ENCODE data around the gene JAKMIP1. TPM values are rescaled to one million over a fixed set of nuclear protein-coding genes. Genes with fewer than 3 reads are reported as not detected.

Gene JAKMIP1
- total RNA-seq, 1 experiment from 2014 or later = not detected

DNA sequence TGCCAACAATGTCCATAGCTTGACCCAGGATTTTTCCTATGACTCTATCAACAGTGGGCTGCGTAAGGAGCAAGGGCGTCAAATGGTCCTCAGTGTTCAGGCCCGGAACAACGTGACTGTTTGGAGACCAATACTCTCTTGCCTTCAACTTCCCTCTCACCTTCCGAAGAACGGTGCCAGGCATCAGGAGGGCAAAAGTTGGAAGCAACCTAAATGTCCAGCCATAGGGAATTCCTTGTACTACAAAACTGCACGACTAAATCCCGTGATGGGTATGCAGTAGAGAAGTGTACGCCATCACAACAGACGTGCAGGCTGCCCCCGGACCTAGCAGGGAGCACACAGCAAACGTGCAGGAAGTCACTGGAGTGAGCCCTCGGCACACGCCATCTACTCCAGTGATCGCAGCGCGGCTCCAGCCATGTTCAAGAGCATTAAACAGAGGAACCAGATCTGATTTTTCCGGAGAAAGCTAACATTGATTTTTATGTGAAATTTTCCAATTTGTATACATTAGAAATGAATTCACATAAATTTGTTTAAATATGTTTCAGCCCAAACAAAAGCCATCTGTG is 79.0 kb downstream of the JAKMIP1 start:
- no peak for DNase-seq (ENCODE audit: low read depth)

- DNase-seq (ENCODE audit: low read depth) = no peak
These were observed 80.0 kb downstream of the JAKMIP1 start for GRCh38 chr4:6120361-6120760.

DNA sequence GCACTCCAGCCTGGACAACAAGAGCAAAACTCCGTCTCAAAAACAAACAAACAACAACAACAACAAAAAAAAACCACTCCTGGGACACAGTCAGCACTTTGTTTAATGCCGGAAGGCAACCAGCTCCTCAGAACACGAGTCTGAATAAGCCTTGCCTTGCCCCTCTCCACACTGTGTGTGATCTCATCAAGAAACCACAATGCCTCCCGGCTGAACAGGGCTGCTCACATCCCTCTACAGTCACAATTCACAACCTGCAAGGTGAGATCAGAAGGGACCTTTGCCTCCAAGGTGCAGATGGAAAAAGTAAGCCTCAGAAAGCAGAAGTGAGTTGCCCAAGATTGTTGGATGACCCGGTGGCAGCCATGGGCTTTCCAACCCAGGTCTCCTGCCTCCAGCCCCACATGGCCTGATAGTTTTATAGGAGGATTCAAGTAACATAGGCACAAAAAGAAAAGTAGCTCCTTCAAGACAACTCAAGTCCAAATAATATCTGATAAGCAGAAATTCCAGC is 80.8 kb downstream of the JAKMIP1 start:
- no peak for DNase-seq (ENCODE audit: low read depth)

GRCh38 chr4:6118201-6118600 is 82.1 kb downstream of the JAKMIP1 start:
- no peak for DNase-seq (ENCODE audit: low read depth)

DNA sequence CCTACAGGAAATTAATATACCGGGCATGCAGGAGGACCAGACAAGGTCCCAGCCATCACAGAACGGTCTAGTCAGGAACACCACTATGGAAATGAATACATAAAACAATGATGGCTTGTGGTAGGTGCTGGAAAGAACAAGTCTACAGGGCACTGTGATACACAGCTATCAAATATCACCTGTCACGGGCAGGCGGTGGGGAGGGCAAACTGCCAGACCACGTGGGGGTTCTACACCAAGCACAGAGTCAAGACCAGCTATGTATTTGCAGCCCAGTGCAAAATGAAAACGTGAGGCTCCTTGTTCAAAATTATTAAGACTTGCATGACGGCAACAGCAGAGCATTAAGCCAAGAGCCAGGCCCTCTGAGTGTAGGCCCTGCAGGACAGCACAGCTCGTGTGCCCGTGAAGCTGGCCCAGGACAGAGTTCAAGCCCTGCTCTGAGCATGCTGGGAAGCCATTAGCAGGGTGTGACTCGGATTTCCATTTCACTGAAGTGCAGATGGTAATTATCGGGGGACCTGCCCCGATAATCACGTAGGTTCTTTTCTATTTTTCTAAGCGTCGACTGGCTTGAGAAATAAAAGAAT is 83.6 kb downstream of the JAKMIP1 start:
- DNase-seq (ENCODE audit: low read depth) = no peak

DNA sequence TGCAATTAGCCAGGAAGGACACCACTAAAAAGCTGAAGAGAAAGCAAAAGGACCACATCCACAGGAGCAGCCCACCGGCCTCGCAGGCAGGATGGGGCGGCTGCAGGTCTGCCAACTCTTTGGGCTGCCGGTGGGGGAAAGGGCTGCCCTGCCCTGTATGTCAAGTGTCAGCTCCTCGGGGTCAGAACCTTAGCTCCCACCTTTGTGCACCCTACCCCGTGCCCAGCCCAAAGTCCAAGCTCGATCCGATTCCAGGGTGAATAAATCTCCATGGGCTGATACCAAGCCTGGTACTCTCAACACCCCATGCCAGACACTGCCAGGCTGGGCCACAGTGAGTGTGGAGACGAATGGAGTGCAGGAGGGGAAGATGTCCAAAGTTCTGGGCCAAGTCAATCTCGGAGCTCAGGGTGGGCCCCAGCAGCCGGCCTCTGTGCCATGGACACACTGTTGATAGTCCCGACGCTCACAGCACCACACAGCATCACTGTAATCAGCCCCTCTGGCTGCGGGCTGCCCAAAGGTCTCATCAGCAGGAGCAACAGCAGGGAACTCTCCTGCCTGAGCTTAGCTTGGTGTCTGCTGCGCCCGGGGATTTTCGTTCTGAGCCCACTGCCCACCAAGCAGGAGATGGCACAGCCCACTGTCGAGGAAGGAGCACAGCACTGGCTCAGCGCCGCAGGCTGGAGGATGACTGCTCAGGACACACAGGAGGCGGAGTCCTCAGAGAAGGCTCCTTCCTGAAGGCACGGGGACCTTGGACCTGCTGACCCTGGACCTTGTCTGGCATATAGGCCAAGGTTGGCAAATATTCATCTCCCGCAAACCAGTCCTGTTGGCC is 84.4 kb downstream of the JAKMIP1 start:
- DNase-seq (ENCODE audit: low read depth) = no peak

GRCh38 chr4:6115342-6115741 is 85.0 kb downstream of the JAKMIP1 start:
- no peak for DNase-seq (ENCODE audit: low read depth)

DNA sequence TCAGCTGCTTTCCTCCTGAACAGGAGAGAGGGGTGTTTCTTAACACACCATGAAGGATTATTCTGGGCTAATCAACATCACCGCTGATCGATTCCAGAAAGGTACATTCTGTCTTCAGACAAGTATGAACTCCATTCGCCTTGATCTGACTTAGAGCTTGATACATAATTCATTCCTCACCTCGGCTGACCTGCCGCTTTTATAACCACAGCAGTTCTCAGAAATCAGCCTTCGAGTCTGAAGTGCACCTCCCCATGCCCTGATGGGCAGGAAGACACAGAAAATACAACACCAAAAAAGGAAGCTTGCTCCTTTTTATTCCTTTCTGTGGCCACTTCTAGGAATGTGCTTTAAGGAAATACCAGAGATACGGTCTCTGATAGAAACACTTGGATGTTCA is 85.7 kb downstream of the JAKMIP1 start:
- DNase-seq (ENCODE audit: low read depth) = no peak

- no peak for DNase-seq (ENCODE audit: low read depth)
These were observed 86.2 kb downstream of the JAKMIP1 start for GRCh38 chr4:6114181-6114580.

DNA sequence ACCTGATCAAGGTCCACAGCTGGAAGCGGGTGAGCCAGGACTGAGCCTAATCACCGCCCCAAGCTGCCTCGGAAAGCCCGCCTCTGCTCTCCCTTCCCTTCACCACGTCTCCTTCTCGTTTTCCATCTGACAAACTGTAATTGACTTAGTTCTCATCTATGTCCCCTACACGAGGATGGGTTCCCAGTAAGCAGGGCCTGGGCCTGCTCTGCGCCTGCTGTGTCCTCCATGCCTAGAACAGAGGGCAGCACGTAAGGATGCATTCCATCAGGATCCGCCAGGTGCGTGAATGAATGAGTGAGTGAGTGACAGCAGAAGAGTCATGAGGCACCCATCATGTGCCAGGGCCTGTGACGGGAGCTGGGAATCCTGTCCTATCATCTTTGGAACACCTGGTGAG is 86.7 kb downstream of the JAKMIP1 start:
- no peak for DNase-seq (ENCODE audit: low read depth)

DNA sequence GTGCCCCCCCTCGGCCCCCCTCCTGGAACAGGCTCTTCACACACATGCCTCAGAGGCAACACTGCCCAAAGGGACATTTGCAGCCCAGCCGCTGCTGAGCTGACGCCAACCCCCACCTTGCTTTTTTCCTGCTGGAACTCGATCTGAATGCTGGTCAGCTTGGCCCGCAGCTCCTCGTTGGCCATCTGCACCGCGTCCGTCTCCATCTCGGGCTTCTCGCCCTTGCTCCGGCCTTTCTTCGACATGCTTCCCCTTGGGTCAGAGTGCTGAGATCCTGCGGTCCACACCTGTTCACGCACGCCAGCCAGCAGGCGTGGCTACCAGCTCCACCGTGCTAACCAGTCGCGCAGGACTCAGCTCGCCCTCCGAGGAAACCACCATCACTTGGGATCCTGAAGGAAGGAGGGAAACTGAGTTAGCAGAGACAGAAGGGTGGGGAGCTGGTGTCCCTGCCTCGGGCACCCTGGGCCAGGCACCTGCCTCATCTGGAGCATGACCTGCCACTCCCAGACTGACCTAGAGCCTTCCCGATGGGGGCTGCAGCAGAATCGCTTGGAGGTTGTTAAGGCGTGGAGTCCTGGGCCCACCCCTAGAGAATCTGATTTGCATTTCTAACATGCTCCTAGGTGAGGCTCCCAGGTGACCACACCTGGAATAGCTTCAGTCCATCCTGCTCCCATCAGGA is 87.6 kb downstream of the JAKMIP1 start:
- no peak for DNase-seq (ENCODE audit: low read depth)

DNA sequence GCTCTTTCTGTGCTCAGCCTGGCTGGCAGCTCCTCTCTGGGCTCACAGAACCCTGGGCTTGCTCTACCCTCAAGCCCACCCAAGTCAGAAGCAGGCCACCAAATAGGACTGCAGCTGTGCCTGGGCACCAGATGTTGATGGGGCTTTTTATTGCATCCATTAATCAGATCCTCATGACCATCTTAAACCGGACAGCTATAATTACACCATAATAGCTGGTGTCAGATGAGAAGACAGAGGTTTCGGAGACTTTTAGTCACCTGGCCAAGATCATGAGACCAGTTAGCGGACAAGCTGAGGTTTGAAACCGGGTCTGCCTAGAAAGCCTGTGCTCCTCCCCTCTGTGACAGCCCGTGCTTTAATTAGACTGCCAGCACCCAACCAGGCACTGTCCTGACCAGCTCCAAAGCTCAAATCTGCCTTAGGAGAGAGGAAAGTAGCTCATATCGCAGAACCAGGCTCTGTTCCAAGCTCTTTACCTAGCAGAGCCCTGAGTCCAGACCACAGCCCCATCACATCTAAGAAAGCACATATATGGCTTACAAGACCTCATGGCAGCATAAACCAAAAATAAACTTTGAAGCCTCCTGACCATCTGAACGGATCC is 88.9 kb downstream of the JAKMIP1 start:
- no peak for DNase-seq (ENCODE audit: low read depth)

GRCh38 chr4:6110681-6111353 is 89.5 kb downstream of the JAKMIP1 start:
- no peak for DNase-seq (ENCODE audit: low read depth)

GRCh38 chr4:6109842-6110560 is 90.3 kb downstream of the JAKMIP1 start:
- no peak for DNase-seq (ENCODE audit: low read depth)

DNA sequence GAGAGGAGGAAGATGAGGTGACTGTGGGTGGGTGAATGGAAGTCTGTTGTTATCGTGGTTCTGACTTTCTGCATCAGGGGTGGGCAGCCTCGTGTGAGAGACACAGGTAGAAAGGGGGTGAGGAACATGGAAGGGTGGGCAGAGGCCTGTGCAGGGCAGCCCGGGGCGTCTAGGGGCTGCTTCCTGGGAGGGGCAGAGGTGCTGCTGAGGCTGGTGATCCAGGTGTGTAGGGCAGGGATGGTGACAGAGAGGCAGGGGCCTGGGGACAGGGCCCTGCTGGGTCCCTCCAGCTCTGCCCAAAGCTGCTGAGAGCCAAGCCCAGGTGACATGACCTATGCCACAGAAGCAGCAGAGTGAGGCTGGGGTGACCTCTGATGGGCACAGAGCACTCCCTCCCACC is 92.5 kb downstream of the JAKMIP1 start:
- DNase-seq (ENCODE audit: low read depth) = no peak

- no peak for DNase-seq (ENCODE audit: low read depth)
These were observed 93.1 kb downstream of the JAKMIP1 start for GRCh38 chr4:6107114-6107791.

DNA sequence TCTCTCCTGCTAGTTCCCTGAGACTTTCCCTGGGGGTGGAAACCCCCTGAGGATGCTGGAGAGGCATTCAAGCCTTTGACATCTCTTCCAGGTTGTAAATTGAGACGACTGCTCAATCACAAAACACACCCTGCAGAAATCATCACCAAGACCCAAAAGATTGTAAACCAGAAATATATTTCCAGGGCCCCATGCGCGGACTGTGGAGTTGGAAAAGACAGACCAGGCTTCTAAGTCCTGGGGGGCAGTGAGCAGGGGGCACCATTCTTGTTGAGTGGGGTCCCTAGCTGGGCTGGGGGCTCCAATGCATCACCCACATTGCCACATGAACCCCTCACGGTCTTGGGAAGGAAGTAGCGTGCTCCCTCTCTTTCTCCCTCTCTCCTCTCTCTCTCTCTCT is 94.2 kb downstream of the JAKMIP1 start:
- DNase-seq (ENCODE audit: low read depth) = no peak

DNA sequence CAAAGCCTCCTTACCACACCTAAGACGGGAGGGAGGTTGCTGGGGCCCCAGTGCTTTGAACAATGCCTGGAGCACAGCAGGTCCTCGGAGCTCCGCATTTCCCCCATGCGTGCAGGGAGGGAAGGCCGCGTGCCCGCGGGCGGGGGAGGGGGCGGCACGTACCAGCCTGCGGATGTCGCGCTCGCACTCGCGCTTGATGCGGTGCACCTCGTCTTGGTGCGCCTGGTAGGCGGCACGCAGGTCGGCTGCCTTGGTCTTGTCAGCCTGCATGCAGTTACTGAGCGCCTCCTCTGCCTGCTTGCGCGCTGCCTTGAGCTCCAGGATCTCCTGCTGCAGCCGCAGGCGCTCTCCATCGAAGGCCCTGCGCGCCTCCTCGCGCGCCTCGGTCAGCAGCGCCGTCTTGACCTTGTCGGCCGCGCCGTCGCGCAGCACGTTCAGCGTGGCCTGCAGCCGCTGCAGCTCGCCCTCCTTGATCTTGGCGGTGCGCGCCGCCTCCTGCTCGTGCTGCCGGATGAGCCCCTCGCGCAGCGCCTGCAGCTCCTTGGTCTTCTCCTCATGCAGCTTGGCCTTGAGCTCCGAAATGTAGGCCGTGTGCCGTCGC is 94.9 kb downstream of the JAKMIP1 start:
- no peak for DNase-seq (ENCODE audit: low read depth)

- DNase-seq (ENCODE audit: low read depth) = no peak
These were observed 95.7 kb downstream of the JAKMIP1 start for GRCh38 chr4:6104541-6105130.
